ENCODE results near the gene NES.

NES gene

GRCh38 chr1:156726549-156727226 is 49.5 kb upstream of the NES start (continued):
- TF ChIP-seq ZEB2 (tag by site-specific recombination; IDR thresholded peaks at IDR 0.05) (peak; percentile 62; the same call in 1 of the 2 replicates), ZNF692 (tag by site-specific recombination; IDR thresholded peaks at IDR 0.05) (peak; percentile 52; the same call in 1 of the 2 replicates), AEBP2 (tag by site-specific recombination; IDR thresholded peaks at IDR 0.05; ENCODE audit: borderline replicate concordance) (no peak), ZNF19 (tag by site-specific recombination; IDR thresholded peaks at IDR 0.05; ENCODE audit: low read depth) (no peak), ZNF433 (tag by site-specific recombination; IDR thresholded peaks at IDR 0.05; ENCODE audit: low read depth) (no peak), ZNF354C (tag by site-specific recombination; IDR thresholded peaks at IDR 0.05; ENCODE audit: borderline replicate concordance, low read depth) (no peak), ZNF785 (tag by site-specific recombination; IDR thresholded peaks at IDR 0.05) (no peak), ZNF366 (tag by site-specific recombination; conservative IDR thresholded peaks at IDR 0.05) (peak; percentile 98), ZNF157 (tag by site-specific recombination; IDR thresholded peaks at IDR 0.05) (no peak), ZNF777 (tag by site-specific recombination; IDR thresholded peaks at IDR 0.05; ENCODE audit: borderline replicate concordance) (no peak), KLF1 (tag by site-specific recombination; IDR thresholded peaks at IDR 0.05) (peak; percentile 22; the same call in 1 of the 2 replicates), ZNF280D (tag by site-specific recombination; IDR thresholded peaks at IDR 0.05) (no peak), ZNF10 (tag by site-specific recombination; IDR thresholded peaks at IDR 0.05) (no peak), ZNF544 (tag by site-specific recombination; IDR thresholded peaks at IDR 0.05) (no peak), ZNF114 (tag by site-specific recombination; IDR thresholded peaks at IDR 0.05) (no peak), ZNF404 (tag by site-specific recombination; IDR thresholded peaks at IDR 0.05) (no peak), ZNF174 (tag by site-specific recombination; IDR thresholded peaks at IDR 0.05) (no peak), ZNF132 (tag by site-specific recombination; IDR thresholded peaks at IDR 0.05; ENCODE audit: borderline replicate concordance) (no peak), ZNF501 (tag by site-specific recombination; IDR thresholded peaks at IDR 0.05) (0 out of 2 replicates have a peak, but pooled peaks have one; percentile 36), PRDM1 (tag by site-specific recombination; IDR thresholded peaks at IDR 0.05) (peak; percentile 62), SCRT2 (tag by site-specific recombination; IDR thresholded peaks at IDR 0.05) (no peak), TCF7L2 (IDR thresholded peaks at IDR 0.05; ENCODE audit: borderline replicate concordance, low read depth, low read length) (no peak), ZBTB17 (tag by site-specific recombination; IDR thresholded peaks at IDR 0.05) (peak; percentile 94), PRDM10 (tag by site-specific recombination; IDR thresholded peaks at IDR 0.05) (peak; percentile 98), ZNF221 (tag by site-specific recombination; IDR thresholded peaks at IDR 0.05; ENCODE audit: borderline replicate concordance) (no peak), ZFP3 (tag by site-specific recombination; IDR thresholded peaks at IDR 0.05; ENCODE audit: low read depth) (no peak), ZNF280C (tag by site-specific recombination; IDR thresholded peaks at IDR 0.05) (no peak), IKZF3 (tag by site-specific recombination; IDR thresholded peaks at IDR 0.05) (no peak), ZNF292 (tag by site-specific recombination; IDR thresholded peaks at IDR 0.05; ENCODE audit: borderline replicate concordance, low read depth) (no peak)

Data from HEK293 (cell line).